Neural progenitor cell (in vitro differentiated cells): ENCODE results near the gene HOXD13. TPM values are rescaled to one million over a fixed set of nuclear protein-coding genes. Genes with fewer than 3 reads are reported as not detected.

ENCODE experiments used
- DNase-seq: peaks from one replicate; pipeline ENCODE4 v3.0.0-alpha.2; 2016; ENCODE audit warnings: low spot score
- H2AFZ ChIP-seq: fragments of 200-600 bp; sonication (generic); replicated peaks from 2 replicates; pipeline ENCODE4 v1.6.1; 2016; ENCODE audit warnings: antibody characterized with exemption
- H3F3A ChIP-seq: fragments of 200-600 bp; sonication (generic); 2 replicates; pipeline ENCODE4 v1.6.1; 2016; ENCODE audit warnings: antibody characterized with exemption, low read depth
- H3K27ac ChIP-seq: fragments of 200-600 bp; sonication (generic); 2 replicates; pipeline ENCODE4 v1.5.1; 2016; ENCODE audit warnings: mild to moderate bottlenecking
- H3K27me3 ChIP-seq: fragments of 200-600 bp; sonication (generic); 2 replicates; pipeline ENCODE4 v1.6.1; 2016; ENCODE audit warnings: mild to moderate bottlenecking, moderate library complexity
- H3K36me3 ChIP-seq: fragments of 200-600 bp; sonication (generic); 2 replicates; pipeline ENCODE4 v1.5.1; 2016
- H3K4me1 ChIP-seq: fragments of 200-600 bp; sonication (generic); 2 replicates; pipeline ENCODE4 v1.6.1; 2016; ENCODE audit warnings: mixed run types
- H3K4me2 ChIP-seq: fragments of 200-600 bp; sonication (generic); 2 replicates; pipeline ENCODE4 v1.6.1; 2016
- H3K4me3 ChIP-seq: fragments of 200-600 bp; sonication (generic); 2 replicates; pipeline ENCODE4 v1.5.1; 2016
- H3K79me2 ChIP-seq: fragments of 200-600 bp; sonication (generic); 2 replicates; pipeline ENCODE4 v1.6.1; 2016; ENCODE audit warnings: low read depth
- H3K9ac ChIP-seq: fragments of 200-600 bp; sonication (generic); 2 replicates; pipeline ENCODE4 v1.6.1; 2016
- H3K9me3 ChIP-seq: fragments of 200-600 bp; sonication (generic); 2 replicates; pipeline ENCODE4 v1.5.1; 2016; ENCODE audit warnings: low read depth
- H4K20me1 ChIP-seq: fragments of 200-600 bp; sonication (generic); 2 replicates; pipeline ENCODE4 v1.6.1; 2016; ENCODE audit warnings: low read depth
- H3K27ac Mint-ChIP-seq: 3 replicates; pipeline ENCODE4 v1.8.0; 2021; ENCODE audit warnings: mixed read lengths
- H3K27me3 Mint-ChIP-seq: 2 replicates; pipeline ENCODE4 v1.8.0; 2022; ENCODE audit warnings: low read depth, mild to moderate bottlenecking, inconsistent platforms, moderate library complexity, mixed read lengths; ENCODE audit not compliant: insufficient read depth
- H3K36me3 Mint-ChIP-seq: 3 replicates; pipeline ENCODE4 v1.8.0; 2021; ENCODE audit warnings: mixed read lengths
- H3K4me1 Mint-ChIP-seq: 3 replicates; pipeline ENCODE4 v1.8.0; 2021; ENCODE audit warnings: mixed read lengths
- H3K4me3 Mint-ChIP-seq: 3 replicates; pipeline ENCODE4 v1.8.0; 2021; ENCODE audit warnings: mild to moderate bottlenecking, moderate library complexity, mixed read lengths
- H3K9me3 Mint-ChIP-seq: 3 replicates; pipeline ENCODE4 v1.8.0; 2020; ENCODE audit warnings: mixed read lengths
- CTCF ChIP-seq: fragments of 200-600 bp; sonication (generic); IDR thresholded peaks from 2 replicates; pipeline ENCODE4 v1.5.1; 2017; ENCODE audit warnings: antibody characterized with exemption, mild to moderate bottlenecking
- EZH2 ChIP-seq: fragments of 200-600 bp; sonication (generic); IDR thresholded peaks from 2 replicates; pipeline ENCODE4 v1.6.1; 2017; ENCODE audit warnings: antibody characterized with exemption, mild to moderate bottlenecking, moderate library complexity
- EZH2phosphoT487 ChIP-seq: fragments of 200-600 bp; sonication (generic); IDR thresholded peaks from 2 replicates; pipeline ENCODE4 v1.6.1; 2017; ENCODE audit warnings: antibody characterized with exemption
- total RNA-seq: library from RNA; depleted of rRNA; stranded (reverse); fragments of >200 nt; gene quantifications from 2 replicates; pipeline ENCODE4 v1.2.3, GENCODE V29; 2015; ENCODE audit warnings: low replicate concordance

Gene HOXD13
- total RNA-seq, 1 donor from 2014 or later, result not detected

GRCh38 chr2:176071330-176072291 lies 20.9 kb upstream of the HOXD13 start:
- Mint-ChIP-seq H3K27ac (no peak overlapping the region), H3K9me3 (peaks cover 5% of the 10 kb centered on the region), H3K4me3 (no peak overlapping the region), H3K4me1 (peaks cover 10% of the 10 kb centered on the region), H3K27me3 (peaks cover 91% of the 10 kb centered on the region), H3K36me3 (no peaks in the 10 kb centered on the region)
- Histone ChIP-seq H3K4me2 (no peak overlapping the region), H2AFZ (no peak overlapping the region), H3F3A (peaks cover 3% of the 10 kb centered on the region), H3K4me1 (peaks cover 12% of the 10 kb centered on the region), H3K9me3 (no peaks in the 10 kb centered on the region), H3K4me3 (no peak overlapping the region), H3K27ac (no peak overlapping the region), H3K9ac (no peak overlapping the region), H4K20me1 (peaks cover 68% of the 10 kb centered on the region), H3K79me2 (no peaks in the 10 kb centered on the region), H3K36me3 (no peaks in the 10 kb centered on the region), H3K27me3 (peaks cover 100% of the 10 kb centered on the region)
- DNase-seq, result no peak
- TF ChIP-seq EZH2phosphoT487 (peak; percentile 88), EZH2 (peak; percentile 89), CTCF (no peak)

DNA sequence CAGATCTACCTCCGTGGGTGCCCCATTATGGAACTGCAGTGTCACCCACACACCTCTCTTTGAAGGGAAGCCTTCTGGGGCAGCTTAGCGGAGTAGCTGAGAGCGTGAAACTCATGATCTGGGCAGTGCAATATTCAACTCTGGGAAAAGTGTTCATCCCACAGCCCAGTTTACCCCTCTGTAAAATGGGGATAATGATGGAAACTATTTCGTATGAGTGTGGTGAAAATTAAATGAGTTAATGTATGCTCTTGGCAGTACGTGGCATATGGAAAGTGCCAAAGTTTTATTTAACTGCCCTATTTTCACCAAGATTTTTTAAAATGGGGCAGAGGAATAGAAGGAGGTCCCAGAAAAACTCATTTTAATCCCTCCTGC lies 20.2 kb upstream of the HOXD13 start:
- peaks cover 6% of the 10 kb centered on the region for H3K4me1 ChIP-seq
- Mint-ChIP-seq H3K4me1 (peaks cover 10% of the 10 kb centered on the region), H3K27ac (no peak overlapping the region), H3K4me3 (no peak overlapping the region), H3K9me3 (peaks cover 5% of the 10 kb centered on the region), H3K27me3 (peaks cover 93% of the 10 kb centered on the region), H3K36me3 (no peaks in the 10 kb centered on the region)
- no peaks in the 10 kb centered on the region for H3K36me3 ChIP-seq
- H3K27ac ChIP-seq, result no peak overlapping the region
- peaks cover 3% of the 10 kb centered on the region for H3F3A ChIP-seq
- H3K27me3 ChIP-seq, result peaks cover 100% of the 10 kb centered on the region
- no peak for DNase-seq
- H3K79me2 ChIP-seq, result no peaks in the 10 kb centered on the region
- H3K9me3 ChIP-seq, result no peaks in the 10 kb centered on the region
- H3K9ac ChIP-seq, result no peak overlapping the region
- H3K4me2 ChIP-seq, result no peak overlapping the region
- H4K20me1 ChIP-seq, result peaks cover 75% of the 10 kb centered on the region
- H2AFZ ChIP-seq, result no peak overlapping the region
- H3K4me3 ChIP-seq, result no peak overlapping the region
- TF ChIP-seq CTCF, result no peak
- peak; percentile 8 for TF ChIP-seq EZH2phosphoT487

DNA sequence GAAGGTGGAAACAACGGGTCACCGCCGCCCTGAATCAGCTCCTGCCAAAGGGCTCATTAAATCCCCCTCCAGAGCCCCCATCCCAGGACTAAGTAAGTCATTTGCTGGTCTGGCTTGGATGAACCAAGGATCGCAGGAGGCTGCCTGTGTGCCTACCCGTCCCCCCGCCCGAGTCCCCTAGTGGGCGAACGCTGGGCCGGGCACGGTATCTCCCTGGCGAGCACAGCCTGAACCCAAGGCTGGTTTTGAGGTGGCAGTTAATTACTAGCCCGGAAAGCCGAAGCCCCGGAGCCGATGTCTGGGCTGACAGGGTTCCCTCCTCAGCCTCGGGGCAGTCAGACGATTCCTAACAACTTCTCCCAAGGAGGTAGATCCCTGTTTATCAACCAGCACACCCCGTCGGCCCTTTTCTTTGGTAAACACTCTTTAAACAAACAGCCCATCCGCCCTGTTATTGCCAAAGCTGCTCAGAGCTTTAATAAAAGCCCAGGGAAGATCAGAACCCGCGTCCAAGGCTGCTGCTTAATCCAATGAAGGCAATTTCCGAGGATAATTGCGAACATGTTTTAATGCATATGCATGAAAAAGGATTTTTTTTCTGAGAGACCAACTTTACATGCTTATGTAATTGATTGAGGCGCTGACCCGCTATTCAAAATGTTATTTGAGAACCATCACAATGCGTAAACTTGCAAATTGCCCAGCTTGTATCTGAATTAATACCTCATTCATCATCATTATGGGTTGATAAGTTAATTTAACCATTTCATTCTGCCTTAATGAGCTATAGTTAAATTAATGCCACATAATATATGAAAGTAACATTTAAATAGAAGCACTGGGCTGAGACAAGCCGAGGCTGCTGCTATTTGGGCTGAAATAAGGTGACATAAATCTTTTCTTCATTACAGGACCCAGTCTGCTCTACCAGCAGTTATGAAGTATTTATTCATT lies 19.3 kb upstream of the HOXD13 start:
- no peaks in the 10 kb centered on the region for H3K4me1 ChIP-seq
- peaks cover 3% of the 10 kb centered on the region for H3F3A ChIP-seq
- DNase-seq, result peak; percentile 50
- H3K4me2 ChIP-seq, result no peak overlapping the region
- H2AFZ ChIP-seq, result no peak overlapping the region
- H3K9me3 ChIP-seq, result no peaks in the 10 kb centered on the region
- TF ChIP-seq EZH2phosphoT487, result peak; percentile 70
- peak; percentile 91 for TF ChIP-seq EZH2
- TF ChIP-seq CTCF, result no peak
- Mint-ChIP-seq H3K27me3 (peaks cover 90% of the 10 kb centered on the region), H3K27ac (no peak overlapping the region), H3K4me3 (no peak overlapping the region), H3K4me1 (peaks cover 6% of the 10 kb centered on the region), H3K36me3 (no peaks in the 10 kb centered on the region), H3K9me3 (peaks cover 5% of the 10 kb centered on the region)
- H3K27me3 ChIP-seq, result peaks cover 100% of the 10 kb centered on the region
- H3K36me3 ChIP-seq, result no peaks in the 10 kb centered on the region
- no peaks in the 10 kb centered on the region for H3K79me2 ChIP-seq
- no peak overlapping the region for H3K27ac ChIP-seq
- no peak overlapping the region for H3K9ac ChIP-seq
- H3K4me3 ChIP-seq, result no peak overlapping the region
- peaks cover 70% of the 10 kb centered on the region for H4K20me1 ChIP-seq
